ENCODE measurements around the gene TAF12.
"Not testable (repeated sequence)": the region's sequence is repeated elsewhere in the genome, so short reads cannot be mapped to it uniquely, and the experiment has no call there.

Gene TAF12

GRCh38 chr1:28642847-28643635 lies at the start of gene TAF12:
TSS of gene TAF12 (minus strand) at chr1:28643067. CDS start at chr1:28622081, 20,986 bp downstream.
- H3K4me3 ChIP-seq (ENCODE audit: low read depth, low read length): peak within 1 kb of the TSS; percentile 98

- H3K4me3 ChIP-seq (ENCODE audit: low read depth, low read length): not testable (repeated sequence)
These were observed 48.8 kb upstream of the TAF12 start for GRCh38 chr1:28691627-28692026.

- no peak overlapping the region for H3K4me3 ChIP-seq (ENCODE audit: low read depth, low read length)
These were observed 42.1 kb upstream of the TAF12 start for GRCh38 chr1:28684937-28685336.

GRCh38 chr1:28682840-28683239 lies 40.0 kb upstream of the TAF12 start:
- H3K4me3 ChIP-seq (ENCODE audit: low read depth, low read length): no peak overlapping the region

- no peak overlapping the region for H3K4me3 ChIP-seq (ENCODE audit: low read depth, low read length)
These were observed 37.3 kb upstream of the TAF12 start for GRCh38 chr1:28680151-28680550.

- no peak overlapping the region for H3K4me3 ChIP-seq (ENCODE audit: low read depth, low read length)
These were observed 33.0 kb upstream of the TAF12 start for GRCh38 chr1:28675924-28676257.

- H3K4me3 ChIP-seq (ENCODE audit: low read depth, low read length): not testable (repeated sequence)
These were observed 30.1 kb upstream of the TAF12 start for GRCh38 chr1:28672971-28673370.

DNA sequence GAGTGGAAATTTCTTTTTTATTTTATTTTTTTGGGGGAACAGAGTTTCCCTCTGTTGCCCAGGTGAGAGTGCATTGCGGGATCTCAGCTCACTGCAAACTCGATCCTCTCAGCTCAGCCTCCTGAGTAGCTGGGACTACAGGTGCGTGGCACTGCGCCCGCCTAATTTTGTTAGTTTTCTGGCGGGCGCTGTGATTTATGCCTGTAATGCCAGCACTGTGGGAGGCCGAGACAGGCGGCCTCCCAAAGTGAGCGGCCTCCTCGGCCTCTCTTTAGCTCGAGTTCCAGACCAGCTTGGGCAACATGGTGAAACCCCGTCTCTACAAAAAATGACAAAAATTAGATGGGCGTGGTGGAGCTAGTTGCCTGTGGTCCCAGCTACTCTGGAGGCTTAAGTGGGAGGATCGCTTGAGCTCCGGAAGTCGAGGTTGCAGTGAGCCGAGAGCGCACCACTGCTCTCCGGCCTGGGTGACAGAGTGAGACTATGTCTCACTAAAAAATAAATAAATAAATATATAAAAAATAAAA lies 28.4 kb upstream of the TAF12 start:
- H3K4me3 ChIP-seq (ENCODE audit: low read depth, low read length): no peak overlapping the region

DNA sequence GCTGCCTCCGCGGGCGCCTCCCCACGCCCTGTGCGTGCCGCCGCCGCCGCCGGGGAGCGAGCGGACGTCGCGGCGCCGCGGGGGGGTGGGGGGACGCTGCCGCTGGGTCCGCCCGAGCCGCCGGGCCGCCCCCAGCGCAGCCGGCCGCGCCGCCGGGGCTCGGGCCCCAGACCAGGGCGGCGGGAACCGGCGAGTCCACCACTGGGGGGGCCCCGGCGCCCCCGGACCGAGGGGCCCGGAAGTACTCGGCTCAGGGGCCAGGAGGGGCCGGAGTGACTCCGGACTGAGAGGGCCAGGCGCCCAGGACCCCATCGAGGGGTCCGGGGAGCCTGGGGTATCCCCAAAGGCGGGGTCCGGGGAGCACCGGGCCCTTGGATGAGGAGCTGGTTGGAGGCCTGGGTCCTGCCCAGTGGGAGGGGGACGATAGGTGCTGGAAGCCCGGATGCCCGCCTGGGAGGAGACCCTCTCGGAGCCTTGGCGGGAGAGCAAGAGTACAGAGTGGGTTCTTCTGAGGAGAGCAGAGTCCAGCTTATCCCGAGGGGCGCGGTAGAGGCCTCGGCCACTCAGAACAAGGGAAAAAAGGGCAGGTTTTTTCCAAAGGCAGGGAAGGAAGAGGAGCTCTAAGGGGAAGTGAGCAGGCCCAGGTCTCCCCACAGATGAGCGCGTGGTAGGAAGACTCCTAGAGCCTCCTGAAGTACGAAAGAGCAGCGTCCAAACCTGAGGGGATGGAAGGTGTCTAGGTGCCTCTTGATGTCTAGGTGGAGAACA lies 26.3 kb upstream of the TAF12 start:
- peak overlapping the region; percentile 61 for H3K4me3 ChIP-seq (ENCODE audit: low read depth, low read length)

DNA sequence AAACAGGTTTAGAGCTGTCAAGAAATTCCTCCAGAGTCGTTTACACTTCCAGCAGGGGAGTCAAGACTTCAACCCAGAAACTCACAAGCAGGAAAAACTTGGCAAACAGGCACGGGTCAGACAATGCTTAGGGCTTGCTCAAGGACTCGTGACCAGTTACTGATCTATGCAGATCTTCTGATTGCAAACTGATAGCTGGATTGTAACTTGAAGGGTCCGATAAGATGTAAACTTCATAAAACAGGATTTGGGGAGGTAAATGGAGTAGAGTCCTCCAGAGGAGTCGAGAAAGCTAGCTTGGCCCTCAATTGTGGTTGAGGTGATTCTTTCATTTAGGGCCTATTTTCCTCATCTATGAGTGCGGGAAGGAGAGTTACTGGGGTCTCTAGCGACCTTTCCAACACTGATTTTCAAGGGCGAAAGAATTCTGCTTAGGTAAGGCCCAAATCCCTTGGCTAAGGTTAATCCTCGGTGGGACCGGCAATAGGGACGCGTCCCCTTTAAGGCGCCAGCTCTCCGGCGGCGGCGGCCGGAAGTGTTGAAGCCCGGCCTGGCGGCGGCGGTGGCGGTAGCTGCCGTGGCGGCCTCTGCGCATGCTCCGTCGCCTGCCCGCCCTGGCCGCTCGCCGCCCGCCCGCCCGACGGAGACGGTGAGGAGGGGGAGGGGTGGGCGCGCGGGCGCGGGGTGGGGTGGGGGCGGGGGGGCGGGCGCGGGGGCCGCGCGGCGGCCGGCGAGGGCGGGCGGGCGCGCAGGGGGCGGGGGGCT lies 25.5 kb upstream of the TAF12 start, which contains the start of gene GMEB1:
TSS of gene GMEB1 (plus strand) at position 594 of the 765 bp plus-strand sequence. CDS start 14,829 bp downstream, outside the sequence.
- H3K4me3 ChIP-seq (ENCODE audit: low read depth, low read length): peak within 1 kb of the TSS; percentile 67

DNA sequence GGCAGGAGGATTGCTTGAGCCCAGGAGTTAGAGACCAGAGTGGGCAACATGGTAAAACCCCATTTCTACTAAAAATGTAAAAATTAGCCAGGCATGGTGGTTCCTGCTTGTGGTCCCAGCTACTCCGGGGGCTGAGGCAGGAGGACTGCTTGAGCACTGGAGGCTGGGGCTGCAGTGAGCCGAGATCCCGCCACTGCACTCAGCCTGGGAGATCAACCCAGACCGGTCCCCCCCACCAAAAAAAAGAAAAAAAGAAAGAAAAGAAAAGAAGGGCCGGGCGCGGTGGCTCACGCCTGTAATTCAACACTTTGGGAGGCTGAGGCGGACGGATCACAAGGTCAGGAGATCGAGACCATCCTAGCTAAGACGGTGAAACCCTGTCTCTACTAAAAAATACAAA lies 23.9 kb upstream of the TAF12 start:
- H3K4me3 ChIP-seq (ENCODE audit: low read depth, low read length): no peak overlapping the region

DNA sequence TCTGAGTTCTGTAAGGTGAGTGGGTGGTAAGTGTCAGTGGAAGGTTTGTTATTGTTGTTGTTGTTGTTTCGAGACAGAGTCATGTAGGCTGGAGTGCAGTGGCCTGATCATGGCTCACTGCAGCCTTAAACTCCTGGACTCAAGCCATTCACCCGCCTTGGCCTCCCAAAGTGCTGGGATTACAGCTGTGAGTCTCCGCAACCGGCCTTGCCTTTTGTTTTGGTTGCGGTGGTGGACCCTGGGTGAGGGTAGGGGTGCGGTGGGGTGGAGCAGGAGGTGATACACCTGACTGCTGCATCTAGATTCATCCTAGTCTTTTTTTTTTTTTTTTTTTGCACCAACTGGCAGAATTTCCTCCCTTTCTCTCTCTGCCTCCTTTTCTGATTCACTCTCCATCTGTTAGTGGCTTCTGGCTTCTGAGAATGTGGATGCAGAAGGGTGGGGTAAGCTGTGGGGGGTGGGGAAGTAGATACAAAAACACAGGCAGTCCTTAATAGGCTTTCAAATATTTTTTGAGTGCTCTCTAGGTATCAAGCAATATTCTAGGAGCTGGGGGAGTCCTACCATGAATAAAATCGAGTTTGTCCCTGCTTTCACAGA lies 21.1 kb upstream of the TAF12 start:
- H3K4me3 ChIP-seq (ENCODE audit: low read depth, low read length): no peak overlapping the region

DNA sequence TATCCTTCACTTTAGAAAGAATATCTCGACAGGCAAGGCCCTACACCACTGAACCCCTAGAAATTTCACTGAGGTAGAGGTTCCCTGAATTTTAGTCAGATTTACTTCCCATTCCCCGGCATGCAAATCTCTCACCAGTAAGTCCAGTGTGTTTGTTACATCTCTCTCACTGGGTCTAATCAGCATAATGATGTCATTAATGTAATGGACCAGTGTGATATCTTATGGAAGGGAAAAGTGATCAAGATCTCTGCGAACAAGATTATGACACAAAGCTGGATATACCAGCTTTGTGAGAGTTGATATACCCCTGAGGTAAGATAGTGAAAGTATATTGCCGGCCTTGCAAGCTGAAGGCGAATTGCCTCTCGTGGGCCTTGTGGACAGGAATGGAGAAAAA lies 13.5 kb upstream of the TAF12 start:
- H3K4me3 ChIP-seq (ENCODE audit: low read depth, low read length): no peak overlapping the region

DNA sequence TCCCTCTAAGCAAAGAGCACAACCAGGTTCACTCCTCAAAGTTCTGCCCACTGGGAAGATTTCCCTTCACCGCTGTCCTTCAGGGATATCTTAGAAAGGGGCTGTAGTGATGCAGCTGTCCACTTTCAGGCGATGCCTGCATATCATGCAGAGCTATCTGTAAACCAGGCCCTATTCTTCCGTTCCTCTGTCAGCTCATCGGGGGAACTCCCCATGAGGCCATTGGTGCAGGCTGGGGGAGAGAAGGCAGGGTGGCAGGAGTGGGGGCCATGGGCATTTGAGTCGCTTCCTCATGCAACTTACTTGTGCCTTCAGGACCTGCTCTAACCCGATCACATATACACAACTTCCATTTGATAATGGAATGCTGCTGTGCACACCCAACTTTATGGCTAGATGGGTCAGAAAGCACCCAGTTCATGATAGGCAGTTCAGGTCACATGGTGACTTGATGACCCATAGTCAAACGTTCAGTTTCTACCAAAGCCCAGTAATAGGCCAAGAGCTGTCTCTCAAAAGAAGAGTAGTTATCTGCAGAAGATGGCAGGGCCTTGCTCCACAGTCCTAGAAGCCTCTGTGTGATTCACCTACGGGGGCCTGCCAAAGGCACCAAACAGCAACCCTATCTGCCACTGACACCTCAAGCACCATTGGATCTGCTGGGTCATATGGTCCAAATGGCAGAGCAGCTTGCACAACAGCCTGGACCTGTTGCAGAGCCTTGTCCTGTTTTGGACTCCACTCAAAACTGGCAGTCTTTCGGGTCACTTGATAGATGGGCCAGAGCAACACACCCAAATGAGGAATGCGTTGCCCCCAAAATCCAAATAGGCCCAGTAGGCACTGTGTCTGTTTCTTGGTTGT lies 12.8 kb upstream of the TAF12 start:
- H3K4me3 ChIP-seq (ENCODE audit: low read depth, low read length): not testable (repeated sequence)

GRCh38 chr1:28653870-28654269 lies 11.0 kb upstream of the TAF12 start:
- H3K4me3 ChIP-seq (ENCODE audit: low read depth, low read length): not testable (repeated sequence)

DNA sequence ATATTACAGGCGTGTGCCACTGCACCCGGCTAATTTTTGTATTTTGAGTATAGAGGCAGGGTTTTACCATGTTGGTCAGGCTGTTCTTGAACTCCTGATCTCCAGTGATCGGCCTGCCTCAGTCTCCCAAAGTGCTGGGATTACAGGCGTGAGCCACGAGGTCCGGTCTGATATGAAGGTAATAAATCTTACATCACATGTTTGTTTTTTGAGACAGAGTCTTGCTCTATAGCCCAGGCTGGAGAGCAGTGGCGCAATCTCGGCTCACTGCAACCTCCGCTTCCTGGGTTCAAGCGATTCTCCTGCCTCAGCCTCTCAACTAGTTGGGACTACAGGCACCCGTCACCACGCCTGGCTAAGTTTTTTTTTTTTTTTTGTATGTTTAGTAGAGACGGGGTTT lies 10.2 kb upstream of the TAF12 start:
- H3K4me3 ChIP-seq (ENCODE audit: low read depth, low read length): not testable (repeated sequence)

- H3K4me3 ChIP-seq (ENCODE audit: low read depth, low read length): peak within 1 kb of the TSS; percentile 46
These were observed 5.8 kb upstream of the TAF12 start, which contains the start of gene RNU11 for GRCh38 chr1:28648474-28649198. TSS of gene RNU11 (plus strand) at chr1:28648600.

- peak overlapping the region; percentile 46 for H3K4me3 ChIP-seq (ENCODE audit: low read depth, low read length)
These were observed 5.2 kb upstream of the TAF12 start for GRCh38 chr1:28648008-28648473.

- H3K4me3 ChIP-seq (ENCODE audit: low read depth, low read length): no peak overlapping the region
These were observed 3.2 kb upstream of the TAF12 start for GRCh38 chr1:28646040-28646439.
